ENCODE results near the gene TNFRSF19. TPM values are rescaled to one million over a fixed set of nuclear protein-coding genes. Genes with fewer than 3 reads are reported as not detected.

The TNFRSF19 gene
- total and polyA plus RNA-seq, 2 of the 13 experiments (the other 11 are each of a cell fraction or from before 2014, with no cell fraction given): 75.3 to 77.7 TPM

DNA sequence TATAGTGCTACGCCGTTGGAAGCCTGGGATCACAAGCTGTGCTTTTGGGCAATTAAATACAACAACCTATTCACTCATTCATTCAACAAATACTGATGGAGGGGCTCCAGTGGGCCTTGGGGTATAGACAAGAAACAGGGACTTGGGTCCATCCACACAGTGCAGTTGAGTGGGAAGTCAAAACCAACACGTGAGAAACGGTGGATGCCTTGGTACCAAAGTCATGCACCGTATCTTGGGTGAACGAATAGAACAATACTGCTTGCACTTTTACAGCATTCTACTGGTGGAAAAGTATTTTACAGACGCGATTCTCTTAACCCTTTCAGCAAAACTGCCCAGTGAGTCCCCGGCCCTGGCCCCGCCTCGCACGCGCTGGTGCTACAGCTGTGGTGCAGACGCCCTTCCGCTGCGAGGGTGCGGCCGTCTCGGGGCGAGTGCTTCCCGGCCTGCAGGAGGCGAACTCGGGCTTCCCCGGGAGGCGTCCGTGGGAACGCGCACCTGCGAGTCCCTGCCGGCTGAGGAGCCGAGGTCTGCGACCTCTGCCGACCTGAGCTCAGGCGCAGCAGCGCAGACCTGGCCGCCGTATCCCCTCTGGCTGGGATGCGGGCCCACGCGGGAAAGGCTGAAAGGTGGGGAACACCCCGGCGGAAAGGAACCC is 8.3 kb downstream of the TNFRSF19 start (continued):
- TF ChIP-seq NR0B2 (CRISPR knock-in tag; IDR thresholded peaks at IDR 0.05) (no peak), ZNF350 (CRISPR knock-in tag; IDR thresholded peaks at IDR 0.05; ENCODE audit: borderline replicate concordance, low read depth) (peak; percentile 66; the same call in 1 of the 2 replicates), ZFP37 (CRISPR knock-in tag; IDR thresholded peaks at IDR 0.05; ENCODE audit: borderline replicate concordance) (peak; percentile 74; the same call in 1 of the 2 replicates), HNRNPL (IDR thresholded peaks at IDR 0.05; ENCODE audit: low read depth, low read length) (0 out of 2 replicates have a peak, but pooled peaks have one; percentile 32), TFDP2 (CRISPR knock-in tag; IDR thresholded peaks at IDR 0.05) (peak; percentile 36; the same call in 1 of the 2 replicates), MBNL3 (CRISPR knock-in tag; conservative IDR thresholded peaks at IDR 0.05) (no peak), REXO4 (CRISPR knock-in tag; IDR thresholded peaks at IDR 0.05; ENCODE audit: borderline replicate concordance) (no peak), ZNF562 (CRISPR knock-in tag; IDR thresholded peaks at IDR 0.05; ENCODE audit: borderline replicate concordance) (no peak), KLF6 (CRISPR knock-in tag; IDR thresholded peaks at IDR 0.05) (no peak), ZNF607 (CRISPR knock-in tag; IDR thresholded peaks at IDR 0.05; ENCODE audit: borderline replicate concordance) (no peak; the same call in 1 of the 2 replicates), TBL1XR1 (IDR thresholded peaks at IDR 0.05; ENCODE audit: borderline replicate concordance, low read length, partially characterized antibody) (no peak), DNMT3B (CRISPR knock-in tag; conservative IDR thresholded peaks at IDR 0.05) (no peak), SP5 (CRISPR knock-in tag; IDR thresholded peaks at IDR 0.05; ENCODE audit: borderline replicate concordance, low read depth) (no peak), HES4 (CRISPR knock-in tag; IDR thresholded peaks at IDR 0.05; ENCODE audit: borderline replicate concordance) (0 out of 2 replicates have a peak, but pooled peaks have one; percentile 18)
- TF ChIP-seq, protein P1, sequence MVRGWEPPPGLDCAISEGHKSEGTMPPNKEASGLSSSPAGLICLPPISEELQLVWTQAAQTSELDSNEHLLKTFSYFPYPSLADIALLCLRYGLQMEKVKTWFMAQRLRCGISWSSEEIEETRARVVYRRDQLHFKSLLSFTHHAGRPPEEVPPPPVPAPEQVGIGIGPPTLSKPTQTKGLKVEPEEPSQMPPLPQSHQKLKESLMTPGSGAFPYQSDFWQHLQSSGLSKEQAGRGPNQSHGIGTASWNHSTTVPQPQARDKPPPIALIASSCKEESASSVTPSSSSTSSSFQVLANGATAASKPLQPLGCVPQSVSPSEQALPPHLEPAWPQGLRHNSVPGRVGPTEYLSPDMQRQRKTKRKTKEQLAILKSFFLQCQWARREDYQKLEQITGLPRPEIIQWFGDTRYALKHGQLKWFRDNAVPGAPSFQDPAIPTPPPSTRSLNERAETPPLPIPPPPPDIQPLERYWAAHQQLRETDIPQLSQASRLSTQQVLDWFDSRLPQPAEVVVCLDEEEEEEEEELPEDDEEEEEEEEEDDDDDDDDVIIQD (CRISPR knock-in tag; IDR thresholded peaks at IDR 0.05; ENCODE audit: low read depth): no peak
- TF ChIP-seq, protein P2, sequence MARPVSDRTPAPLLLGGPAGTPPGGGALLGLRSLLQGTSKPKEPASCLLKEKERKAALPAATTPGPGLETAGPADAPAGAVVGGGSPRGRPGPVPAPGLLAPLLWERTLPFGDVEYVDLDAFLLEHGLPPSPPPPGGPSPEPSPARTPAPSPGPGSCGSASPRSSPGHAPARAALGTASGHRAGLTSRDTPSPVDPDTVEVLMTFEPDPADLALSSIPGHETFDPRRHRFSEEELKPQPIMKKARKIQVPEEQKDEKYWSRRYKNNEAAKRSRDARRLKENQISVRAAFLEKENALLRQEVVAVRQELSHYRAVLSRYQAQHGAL (CRISPR knock-in tag; IDR thresholded peaks at IDR 0.05; ENCODE audit: not compliant biosample characterization): no peak
- TF ChIP-seq, protein P3, sequence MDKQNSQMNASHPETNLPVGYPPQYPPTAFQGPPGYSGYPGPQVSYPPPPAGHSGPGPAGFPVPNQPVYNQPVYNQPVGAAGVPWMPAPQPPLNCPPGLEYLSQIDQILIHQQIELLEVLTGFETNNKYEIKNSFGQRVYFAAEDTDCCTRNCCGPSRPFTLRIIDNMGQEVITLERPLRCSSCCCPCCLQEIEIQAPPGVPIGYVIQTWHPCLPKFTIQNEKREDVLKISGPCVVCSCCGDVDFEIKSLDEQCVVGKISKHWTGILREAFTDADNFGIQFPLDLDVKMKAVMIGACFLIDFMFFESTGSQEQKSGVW (CRISPR knock-in tag; IDR thresholded peaks at IDR 0.05; ENCODE audit: borderline replicate concordance): no peak
- TF ChIP-seq, protein P4, sequence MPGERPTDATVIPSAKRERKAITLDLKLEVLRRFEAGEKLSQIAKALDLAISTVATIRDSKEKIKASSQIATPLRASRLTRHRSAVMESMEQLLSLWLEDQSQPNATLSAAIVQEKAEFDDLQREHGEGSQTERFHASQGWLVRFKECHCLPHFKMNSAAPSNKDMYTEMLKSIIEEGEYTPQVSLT (CRISPR knock-in tag; IDR thresholded peaks at IDR 0.05; ENCODE audit: borderline replicate concordance, low read depth): no peak
- TF ChIP-seq, protein P5, sequence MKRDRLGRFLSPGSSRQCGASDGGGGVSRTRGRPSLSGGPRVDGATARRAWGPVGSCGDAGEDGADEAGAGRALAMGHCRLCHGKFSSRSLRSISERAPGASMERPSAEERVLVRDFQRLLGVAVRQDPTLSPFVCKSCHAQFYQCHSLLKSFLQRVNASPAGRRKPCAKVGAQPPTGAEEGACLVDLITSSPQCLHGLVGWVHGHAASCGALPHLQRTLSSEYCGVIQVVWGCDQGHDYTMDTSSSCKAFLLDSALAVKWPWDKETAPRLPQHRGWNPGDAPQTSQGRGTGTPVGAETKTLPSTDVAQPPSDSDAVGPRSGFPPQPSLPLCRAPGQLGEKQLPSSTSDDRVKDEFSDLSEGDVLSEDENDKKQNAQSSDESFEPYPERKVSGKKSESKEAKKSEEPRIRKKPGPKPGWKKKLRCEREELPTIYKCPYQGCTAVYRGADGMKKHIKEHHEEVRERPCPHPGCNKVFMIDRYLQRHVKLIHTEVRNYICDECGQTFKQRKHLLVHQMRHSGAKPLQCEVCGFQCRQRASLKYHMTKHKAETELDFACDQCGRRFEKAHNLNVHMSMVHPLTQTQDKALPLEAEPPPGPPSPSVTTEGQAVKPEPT (CRISPR knock-in tag; IDR thresholded peaks at IDR 0.05; ENCODE audit: low read depth): no peak
- TF ChIP-seq, protein P6, sequence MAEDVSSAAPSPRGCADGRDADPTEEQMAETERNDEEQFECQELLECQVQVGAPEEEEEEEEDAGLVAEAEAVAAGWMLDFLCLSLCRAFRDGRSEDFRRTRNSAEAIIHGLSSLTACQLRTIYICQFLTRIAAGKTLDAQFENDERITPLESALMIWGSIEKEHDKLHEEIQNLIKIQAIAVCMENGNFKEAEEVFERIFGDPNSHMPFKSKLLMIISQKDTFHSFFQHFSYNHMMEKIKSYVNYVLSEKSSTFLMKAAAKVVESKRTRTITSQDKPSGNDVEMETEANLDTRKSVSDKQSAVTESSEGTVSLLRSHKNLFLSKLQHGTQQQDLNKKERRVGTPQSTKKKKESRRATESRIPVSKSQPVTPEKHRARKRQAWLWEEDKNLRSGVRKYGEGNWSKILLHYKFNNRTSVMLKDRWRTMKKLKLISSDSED (CRISPR knock-in tag; IDR thresholded peaks at IDR 0.05): no peak
